HEK293T (cell line): ENCODE results near the gene NECTIN1.

ENCODE experiments used
- BHLHE40 ChIP-seq: fragments of 450-650 bp; IDR thresholded peaks from 2 replicates; pipeline ENCODE4 v1.6.1; 2016; ENCODE audit warnings: mild to moderate bottlenecking, moderate library complexity, borderline replicate concordance
- FOXA1 ChIP-seq: fragments of 450-650 bp; IDR thresholded peaks from 2 replicates; pipeline ENCODE4 v1.6.1; 2016; ENCODE audit warnings: mild to moderate bottlenecking
- FOXK2 ChIP-seq: fragments of 450-650 bp; IDR thresholded peaks from 2 replicates; pipeline ENCODE4 v1.6.1; 2016; ENCODE audit warnings: mild to moderate bottlenecking
- FOXM1 ChIP-seq: fragments of 450-650 bp; IDR thresholded peaks from 2 replicates; pipeline ENCODE4 v1.6.1; 2017; ENCODE audit warnings: mild to moderate bottlenecking, borderline replicate concordance
- HDGF ChIP-seq: fragments of 450-650 bp; IDR thresholded peaks from 2 replicates; pipeline ENCODE4 v1.6.1; 2017; ENCODE audit warnings: antibody characterized with exemption, borderline replicate concordance
- SUZ12 ChIP-seq: fragments of 450-650 bp; IDR thresholded peaks from 2 replicates; pipeline ENCODE4 v1.6.1; 2016; ENCODE audit warnings: mild to moderate bottlenecking
- TARDBP ChIP-seq: fragments of 450-650 bp; IDR thresholded peaks from 2 replicates; pipeline ENCODE4 v1.6.1; 2016

DNA sequence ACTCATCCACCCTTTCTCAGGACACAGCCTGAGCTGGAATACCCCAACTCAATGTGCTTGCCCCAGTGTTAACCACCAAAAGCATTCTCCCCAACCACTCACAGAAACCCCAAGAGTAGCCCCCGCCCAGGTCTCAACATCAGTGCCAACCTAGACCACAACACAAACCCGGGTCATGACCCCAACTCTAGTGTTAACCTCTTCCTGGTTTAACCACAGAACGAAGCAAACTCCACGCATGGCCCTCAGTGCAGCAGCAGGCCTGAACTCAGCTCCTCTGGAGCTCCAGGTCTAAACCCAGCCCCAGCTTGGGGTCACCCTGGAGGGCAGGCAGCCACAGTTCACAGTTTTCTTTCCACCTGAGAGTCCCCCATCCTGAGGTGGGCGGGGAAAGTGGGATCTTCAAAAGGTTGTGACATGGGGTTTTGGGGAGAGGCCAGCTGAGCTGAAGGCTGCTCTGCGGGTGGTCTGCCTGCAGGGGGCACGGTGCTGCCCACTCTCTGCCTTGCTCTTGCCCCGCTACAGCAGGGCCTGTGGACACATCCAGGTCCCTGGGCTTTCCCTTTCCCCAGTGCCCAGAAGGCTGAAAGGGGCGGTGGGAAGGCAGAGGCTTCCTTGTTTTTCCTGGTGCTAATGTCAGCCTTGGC, 37.9 kb downstream of the NECTIN1 start:
- TF ChIP-seq FOXK2, result no peak
- no peak for TF ChIP-seq SUZ12
- TF ChIP-seq FOXA1, result no peak
- TF ChIP-seq BHLHE40, result no peak
- no peak for TF ChIP-seq FOXM1
- no peak for TF ChIP-seq TARDBP
- TF ChIP-seq HDGF, result no peak
